Smooth muscle cell (in vitro differentiated cells): Measurements from ENCODE around the gene CHMP4A. TPM values are rescaled to one million over a fixed set of nuclear protein-coding genes. Genes with fewer than 3 reads are reported as not detected.

ENCODE experiments used
- DNase-seq: peaks from one replicate; lab custom pipeline; 2025; ENCODE audit not compliant: unreplicated experiment; lab: John Stamatoyannopoulos, UW
- H2AFZ ChIP-seq: fragments of 200-600 bp; sonication (generic); 2 replicates; pipeline ENCODE4 v1.6.0; 2016; ENCODE audit warnings: antibody characterized with exemption, low read depth, mild to moderate bottlenecking
- H3F3A ChIP-seq: fragments of 200-600 bp; sonication (generic); 2 replicates; pipeline ENCODE4 v1.6.0; 2017; ENCODE audit warnings: antibody characterized with exemption, low read depth
- H3K27ac ChIP-seq: fragments of 200-600 bp; sonication (generic); 2 replicates; pipeline ENCODE4 v1.5.1; 2016; ENCODE audit warnings: low read depth, mild to moderate bottlenecking
- H3K27me3 ChIP-seq: fragments of 200-600 bp; sonication (generic); 2 replicates; pipeline ENCODE4 v1.6.1; 2016; ENCODE audit warnings: low read depth, mild to moderate bottlenecking
- H3K36me3 ChIP-seq: fragments of 200-600 bp; sonication (generic); 2 replicates; pipeline ENCODE4 v1.5.1; 2016; ENCODE audit warnings: low read depth
- H3K4me1 ChIP-seq: fragments of 200-600 bp; sonication (generic); 2 replicates; pipeline ENCODE4 v1.5.1; 2016; ENCODE audit warnings: low read depth
- H3K4me2 ChIP-seq: fragments of 200-600 bp; sonication (generic); 2 replicates; pipeline ENCODE4 v1.6.0; 2016; ENCODE audit warnings: mild to moderate bottlenecking
- H3K4me3 ChIP-seq: fragments of 200-600 bp; sonication (generic); 2 replicates; pipeline ENCODE4 v1.5.1; 2016; ENCODE audit warnings: mild to moderate bottlenecking
- H3K79me2 ChIP-seq: fragments of 200-600 bp; sonication (generic); 2 replicates; pipeline ENCODE4 v1.6.0; 2016; ENCODE audit warnings: low read depth, mild to moderate bottlenecking
- H3K9ac ChIP-seq: fragments of 200-600 bp; sonication (generic); 2 replicates; pipeline ENCODE4 v1.6.0; 2016; ENCODE audit warnings: low read depth
- H3K9me3 ChIP-seq: fragments of 200-600 bp; sonication (generic); replicated peaks from 2 replicates; pipeline ENCODE4 v1.5.1; 2016; ENCODE audit warnings: low read depth
- H4K20me1 ChIP-seq: fragments of 200-600 bp; sonication (generic); 2 replicates; pipeline ENCODE4 v1.6.0; 2016; ENCODE audit warnings: low read depth
- CTCF ChIP-seq: fragments of 200-600 bp; sonication (generic); IDR thresholded peaks from 2 replicates; pipeline ENCODE4 v1.5.1; 2017; ENCODE audit warnings: borderline replicate concordance, mild to moderate bottlenecking, antibody characterized with exemption; ENCODE audit not compliant: insufficient read depth, poor library complexity, severe bottlenecking
- WGBS: methylation state at CpG from one replicate; pipeline ENCODE4 v1.1.7; 2016; ENCODE audit warnings: low lambda C conversion rate; 5-methylcytosine and 5-hydroxymethylcytosine counted together
- polyA plus RNA-seq: library from polyadenylated mRNA; unstranded; fragments of >200 nt; fragmentation: Nextera tagmentation; extraction: Ambion mirVana; gene quantifications from 2 replicates; pipeline ENCODE4 v1.2.1, GENCODE V29; 2016
- small RNA-seq: library from RNA; depleted of rRNA; stranded (forward); fragments of <200 nt; gene quantifications from one replicate; pipeline ENCODE3, GENCODE V24; 2014
- total RNA-seq: library from RNA; depleted of rRNA; stranded (reverse); fragments of >200 nt; gene quantifications from 2 replicates; pipeline ENCODE4 v1.2.3, GENCODE V29; 2014

CHMP4A gene
- total and polyA plus RNA-seq, 2 experiments from 2014 or later: 29.7 to 46.8 TPM

- Histone ChIP-seq H2AFZ (no peak within 1 kb of the TSS), H3K4me3 (peak within 1 kb of the TSS; percentile 60), H3F3A (peaks cover 14% of the 10 kb centered on the region), H3K79me2 (peaks cover 14% of the 10 kb centered on the region), H3K27ac (peak within 1 kb of the TSS; percentile 60), H3K36me3 (no peaks in the 10 kb centered on the region), H4K20me1 (no peaks in the 10 kb centered on the region), H3K4me1 (peaks cover 7% of the 10 kb centered on the region), H3K9me3 (no peaks in the 10 kb centered on the region), H3K27me3 (no peaks in the 10 kb centered on the region), H3K9ac (peak within 1 kb of the TSS; percentile 77), H3K4me2 (peak within 1 kb of the TSS; percentile 92)
- peak; percentile 96 for TF ChIP-seq CTCF
- peak; percentile 88 for DNase-seq
- WGBS: 7% methylated on average over 12 of the region's 12 CpGs
Observed at GRCh38 chr14:24160850-24161804, 52.2 kb downstream of the CHMP4A start, which contains the start of gene IRF9. IRF9 (plus strand) TSS chr14:24161265; CDS start chr14:24162145, 880 bp downstream.

- no peaks in the 10 kb centered on the region for H3K9me3 ChIP-seq
- H3K9ac ChIP-seq: no peak overlapping the region
- H4K20me1 ChIP-seq: no peaks in the 10 kb centered on the region
- no peak overlapping the region for H2AFZ ChIP-seq
- no peaks in the 10 kb centered on the region for H3K27me3 ChIP-seq
- peaks cover 14% of the 10 kb centered on the region for H3K79me2 ChIP-seq
- H3K36me3 ChIP-seq: no peaks in the 10 kb centered on the region
- peaks cover 14% of the 10 kb centered on the region for H3F3A ChIP-seq
- WGBS: 100% methylated on average over 4 of the region's 4 CpGs
- H3K4me1 ChIP-seq: peaks cover 7% of the 10 kb centered on the region
- no peak for DNase-seq
- peak overlapping the region; percentile 32 for H3K27ac ChIP-seq
- no peak for TF ChIP-seq CTCF
- no peak overlapping the region for H3K4me2 ChIP-seq
- H3K4me3 ChIP-seq: no peak overlapping the region
Observed at GRCh38 chr14:24160499-24160849, 52.8 kb downstream of the CHMP4A start.

GRCh38 chr14:24159777-24160498 is 53.4 kb downstream of the CHMP4A start:
- no peak for TF ChIP-seq CTCF
- Histone ChIP-seq H3K36me3 (no peaks in the 10 kb centered on the region), H3K9ac (no peak overlapping the region), H3K27ac (peak overlapping the region; percentile 32), H3K4me2 (no peak overlapping the region), H3F3A (peaks cover 14% of the 10 kb centered on the region), H3K4me3 (no peak overlapping the region), H3K4me1 (peaks cover 7% of the 10 kb centered on the region), H3K79me2 (peaks cover 14% of the 10 kb centered on the region), H3K9me3 (no peaks in the 10 kb centered on the region), H2AFZ (no peak overlapping the region), H3K27me3 (no peaks in the 10 kb centered on the region), H4K20me1 (no peaks in the 10 kb centered on the region)
- WGBS: 96% methylated on average over 11 of the region's 11 CpGs
- DNase-seq: no peak

Small RNAs within 50 kb of the gene (small RNA-seq; reads per million reads assigned to genes)
- gene AL136295.4: 0.11 reads per million
- 0.87 reads per million, percentile 27 among the genes with 10 or more reads in this experiment for gene CHMP4A
- 0.42 reads per million, percentile 13 among the genes with 10 or more reads in this experiment for gene IPO4
- 0.82 reads per million, percentile 26 among the genes with 10 or more reads in this experiment for gene IRF9
- not detected for gene MDP1

Other genes with a start within 250 kb of the CHMP4A start
Only the 30 nearest of the 34 such genes appear.
- gene CARMIL3, start 161.5 kb downstream of the CHMP4A start, total RNA-seq: 0.04 TPM in 1 of 2 replicates, not detected in the other
- gene CARMIL3, start 161.5 kb downstream of the CHMP4A start, polyA plus RNA-seq: 0.11 TPM in 1 of 2 replicates, not detected in the other
- gene CPNE6, start 141.9 kb downstream of the CHMP4A start, total RNA-seq: not detected in 2 replicates
- not detected in 2 replicates for gene CPNE6, start 141.9 kb downstream of the CHMP4A start, polyA plus RNA-seq
- 21.5 and 25.6 TPM in 2 replicates for gene PCK2, start 119.2 kb downstream of the CHMP4A start, total RNA-seq
- 40.4 and 46.1 TPM in 2 replicates for gene PCK2, start 119.2 kb downstream of the CHMP4A start, polyA plus RNA-seq
- gene DCAF11, start 98.7 kb downstream of the CHMP4A start, total RNA-seq: 43.6 and 46.1 TPM in 2 replicates
- 31.8 and 39.3 TPM in 2 replicates for gene DCAF11, start 98.7 kb downstream of the CHMP4A start, polyA plus RNA-seq
- gene NRL, start 98.5 kb downstream of the CHMP4A start, total RNA-seq: 0.18 and 1.9 TPM in 2 replicates
- gene NRL, start 98.5 kb downstream of the CHMP4A start, polyA plus RNA-seq: 1.3 and 2.6 TPM in 2 replicates
- gene FITM1, start 82.8 kb downstream of the CHMP4A start, total RNA-seq: 2.7 TPM in 1 of 2 replicates, not detected in the other
- gene FITM1, start 82.8 kb downstream of the CHMP4A start, polyA plus RNA-seq: 0.31 and 1.1 TPM in 2 replicates
- 41.4 and 49.4 TPM in 2 replicates for gene PSME1, start 77.3 kb downstream of the CHMP4A start, total RNA-seq
- 94.1 and 114 TPM in 2 replicates for gene PSME1, start 77.3 kb downstream of the CHMP4A start, polyA plus RNA-seq
- 6.3 and 13.0 TPM in 2 replicates for gene EMC9, start 71.9 kb downstream of the CHMP4A start, total RNA-seq
- gene EMC9, start 71.9 kb downstream of the CHMP4A start, polyA plus RNA-seq: 11.9 and 16.9 TPM in 2 replicates
- gene PSME2, start 66.9 kb downstream of the CHMP4A start, total RNA-seq: 40.7 and 53.2 TPM in 2 replicates
- gene PSME2, start 66.9 kb downstream of the CHMP4A start, polyA plus RNA-seq: 164 and 166 TPM in 2 replicates
- 39.3 and 74.8 TPM in 2 replicates for gene RNF31, start 66.0 kb downstream of the CHMP4A start, total RNA-seq
- gene RNF31, start 66.0 kb downstream of the CHMP4A start, polyA plus RNA-seq: 23.3 and 25.4 TPM in 2 replicates
- gene IRF9, start 52.2 kb downstream of the CHMP4A start, total RNA-seq: 38.2 and 42.7 TPM in 2 replicates
- 42.0 and 58.3 TPM in 2 replicates for gene IRF9, start 52.2 kb downstream of the CHMP4A start, polyA plus RNA-seq
- gene REC8, start 41.4 kb downstream of the CHMP4A start, total RNA-seq: 5.7 and 9.3 TPM in 2 replicates
- 16.8 and 26.7 TPM in 2 replicates for gene REC8, start 41.4 kb downstream of the CHMP4A start, polyA plus RNA-seq
- 14.7 and 82.6 TPM in 2 replicates for gene IPO4, start 24.7 kb downstream of the CHMP4A start, total RNA-seq
- gene IPO4, start 24.7 kb downstream of the CHMP4A start, polyA plus RNA-seq: 20.5 and 26.6 TPM in 2 replicates
- 66.6 and 72.1 TPM in 2 replicates for gene TM9SF1, start 18.0 kb downstream of the CHMP4A start, total RNA-seq
- gene TM9SF1, start 18.0 kb downstream of the CHMP4A start, polyA plus RNA-seq: 86.5 and 95.8 TPM in 2 replicates
- 0.85 TPM in 1 of 2 replicates, not detected in the other for gene TSSK4, start 7.8 kb downstream of the CHMP4A start, total RNA-seq
- gene TSSK4, start 7.8 kb downstream of the CHMP4A start, polyA plus RNA-seq: 0.89 and 1.3 TPM in 2 replicates
- 31.0 and 33.0 TPM in 2 replicates for gene MDP1, start 2.6 kb upstream of the CHMP4A start, total RNA-seq
- gene MDP1, start 2.6 kb upstream of the CHMP4A start, polyA plus RNA-seq: 36.8 and 42.3 TPM in 2 replicates
- 209 and 211 TPM in 2 replicates for gene NEDD8, start 18.9 kb upstream of the CHMP4A start, total RNA-seq
- gene NEDD8, start 18.9 kb upstream of the CHMP4A start, polyA plus RNA-seq: 375 and 432 TPM in 2 replicates
- gene GMPR2, start 19.4 kb upstream of the CHMP4A start, total RNA-seq: 38.8 and 65.0 TPM in 2 replicates
- 43.4 and 55.9 TPM in 2 replicates for gene GMPR2, start 19.4 kb upstream of the CHMP4A start, polyA plus RNA-seq
- 27.9 and 38.8 TPM in 2 replicates for gene TINF2, start 29.1 kb upstream of the CHMP4A start, total RNA-seq
- 43.6 and 52.5 TPM in 2 replicates for gene TINF2, start 29.1 kb upstream of the CHMP4A start, polyA plus RNA-seq
- gene TGM1, start 49.7 kb upstream of the CHMP4A start, total RNA-seq: 4.1 and 13.6 TPM in 2 replicates
- gene TGM1, start 49.7 kb upstream of the CHMP4A start, polyA plus RNA-seq: 1.6 and 7.7 TPM in 2 replicates
- 15.4 and 18.5 TPM in 2 replicates for gene RABGGTA, start 58.1 kb upstream of the CHMP4A start, total RNA-seq
- gene RABGGTA, start 58.1 kb upstream of the CHMP4A start, polyA plus RNA-seq: 33.4 and 38.2 TPM in 2 replicates
- 22.5 and 23.3 TPM in 2 replicates for gene DHRS1, start 86.3 kb upstream of the CHMP4A start, total RNA-seq
- 25.2 and 27.4 TPM in 2 replicates for gene DHRS1, start 86.3 kb upstream of the CHMP4A start, polyA plus RNA-seq
- 9.3 and 11.2 TPM in 2 replicates for gene NOP9, start 86.4 kb upstream of the CHMP4A start, total RNA-seq
- 2.7 and 3.3 TPM in 2 replicates for gene NOP9, start 86.4 kb upstream of the CHMP4A start, polyA plus RNA-seq
- gene CIDEB, start 94.5 kb upstream of the CHMP4A start, total RNA-seq: not detected in 2 replicates
- 0.58 TPM in 1 of 2 replicates, not detected in the other for gene CIDEB, start 94.5 kb upstream of the CHMP4A start, polyA plus RNA-seq
- 2.8 and 6.9 TPM in 2 replicates for gene LTB4R2, start 96.7 kb upstream of the CHMP4A start, total RNA-seq
- gene LTB4R2, start 96.7 kb upstream of the CHMP4A start, polyA plus RNA-seq: 0.70 and 2.4 TPM in 2 replicates
- gene LTB4R, start 98.0 kb upstream of the CHMP4A start, total RNA-seq: 2.7 and 2.8 TPM in 2 replicates
- gene LTB4R, start 98.0 kb upstream of the CHMP4A start, polyA plus RNA-seq: 1.6 and 3.2 TPM in 2 replicates
- 0.13 and 0.45 TPM in 2 replicates for gene ADCY4, start 121.6 kb upstream of the CHMP4A start, total RNA-seq
- gene ADCY4, start 121.6 kb upstream of the CHMP4A start, polyA plus RNA-seq: 0.66 TPM in 1 of 2 replicates, not detected in the other
- 1.3 and 1.6 TPM in 2 replicates for gene RIPK3, start 126.5 kb upstream of the CHMP4A start, total RNA-seq
- 1.2 TPM in 1 of 2 replicates, not detected in the other for gene RIPK3, start 126.5 kb upstream of the CHMP4A start, polyA plus RNA-seq
- 40.1 and 44.6 TPM in 2 replicates for gene NFATC4, start 154.7 kb upstream of the CHMP4A start, total RNA-seq
- 84.7 and 93.3 TPM in 2 replicates for gene NFATC4, start 154.7 kb upstream of the CHMP4A start, polyA plus RNA-seq
- 38.0 and 41.1 TPM in 2 replicates for gene NYNRIN, start 185.5 kb upstream of the CHMP4A start, total RNA-seq
- 29.5 and 30.3 TPM in 2 replicates for gene NYNRIN, start 185.5 kb upstream of the CHMP4A start, polyA plus RNA-seq